A549 (cell line): ENCODE data around the gene SLX9.

Experiments used
- CEBPB ChIP-seq, 2 experiments: fragments of >200 bp in 1 of 2; sonication (Bioruptor Twin) in 1 of 2; formaldehyde crosslinking in 1 of 2; IDR thresholded peaks; 2 replicates each; pipeline ENCODE4 v1.6.1; 2012 to 2016
- CTCF ChIP-seq: fragments of >200 bp; sonication (Bioruptor Twin); formaldehyde crosslinking; IDR thresholded peaks from 3 replicates; pipeline ENCODE4 v1.5.1; 2016
- EP300 ChIP-seq, 2 experiments: fragments of >200 bp; sonication (Bioruptor Twin); formaldehyde crosslinking; IDR thresholded peaks; 2 replicates in 1 of 2; 3 replicates in 1 of 2; pipeline ENCODE4 v1.6.1; 2016 to 2017
- HEYL ChIP-seq: fragments of 250-450 bp; sonication (Bioruptor Pico); IDR thresholded peaks from 2 replicates; pipeline ENCODE4 v1.8.0; 2021; ENCODE audit warnings: mild to moderate bottlenecking, moderate library complexity
- HOXB5 ChIP-seq: fragments of 250-450 bp; sonication (Bioruptor Pico); IDR thresholded peaks from 2 replicates; pipeline ENCODE4 v1.5.0; 2020; ENCODE audit warnings: mild to moderate bottlenecking, moderate library complexity
- MAFK ChIP-seq: fragments of 450-650 bp; IDR thresholded peaks from 2 replicates; pipeline ENCODE4 v1.6.1; 2014; ENCODE audit not compliant: partially characterized antibody
- MAX ChIP-seq: IDR thresholded peaks from 2 replicates; pipeline ENCODE4 v1.6.1; 2012
- POLR2A ChIP-seq: IDR thresholded peaks from 2 replicates; pipeline ENCODE4 v1.6.1; 2012; ENCODE audit warnings: mild to moderate bottlenecking, low read length
- RAD21 ChIP-seq, 2 experiments: fragments of >200 bp in 1 of 2; sonication (Bioruptor Twin) in 1 of 2; formaldehyde crosslinking in 1 of 2; IDR thresholded peaks in 1 of 2; conservative IDR thresholded peaks in 1 of 2; 2 replicates in 1 of 2; 3 replicates in 1 of 2; pipeline ENCODE4 v1.6.1; 2012 to 2018; ENCODE audit warnings: inconsistent platforms in 1 of 2
- SMC3 ChIP-seq: fragments of >200 bp; sonication (Bioruptor Twin); formaldehyde crosslinking; IDR thresholded peaks from 3 replicates; pipeline ENCODE4 v1.6.1; 2018; ENCODE audit warnings: inconsistent platforms
- ZFP36 ChIP-seq: fragments of 450-650 bp; IDR thresholded peaks from 2 replicates; pipeline ENCODE4 v1.6.1; 2014; ENCODE audit warnings: borderline replicate concordance; ENCODE audit not compliant: partially characterized antibody

GRCh38 chr21:44972821-44973220 lies 33.0 kb downstream of the SLX9 start:
- TF ChIP-seq HEYL (CRISPR knock-in tag) (no peak), CTCF (no peak), ZFP36 (no peak), POLR2A (no peak), MAX (no peak), EP300 (IDR thresholded peaks at IDR 0.05) (no peak), HOXB5 (CRISPR knock-in tag) (no peak), RAD21 (conservative IDR thresholded peaks at IDR 0.05 in 1 of 2, IDR thresholded peaks at IDR 0.05 in 1 of 2) (no peak), MAFK (no peak), SMC3 (no peak), CEBPB (IDR thresholded peaks at IDR 0.05) (no peak)
